NAMALWA (cell line): ENCODE measurements around the gene APLN.

Experiments
- DNase-seq: peaks from one replicate; pipeline ENCODE4 v3.0.0-alpha.2; 2015; ENCODE audit warnings: low spot score

The APLN gene

GRCh38 chrX:129654652-129655546 lies at the start of gene APLN:
Gene APLN, minus strand, starts transcription at chrX:129654956. Its CDS starts 326 bp downstream, at chrX:129654630.
- peak; percentile 9 for DNase-seq

GRCh38 chrX:129704491-129704890 lies 49.7 kb upstream of the APLN start:
- DNase-seq: no peak

- DNase-seq: no peak
These were observed 46.9 kb upstream of the APLN start for GRCh38 chrX:129701624-129702069.

- no peak for DNase-seq
These were observed 45.8 kb upstream of the APLN start for GRCh38 chrX:129700536-129700935.

GRCh38 chrX:129698150-129698549 lies 43.4 kb upstream of the APLN start:
- no peak for DNase-seq

GRCh38 chrX:129697204-129697829 lies 42.6 kb upstream of the APLN start:
- no peak for DNase-seq

GRCh38 chrX:129696463-129697155 lies 41.9 kb upstream of the APLN start:
- DNase-seq: no peak

- no peak for DNase-seq
These were observed 41.2 kb upstream of the APLN start for GRCh38 chrX:129695937-129696336.

- no peak for DNase-seq
These were observed 40.8 kb upstream of the APLN start for GRCh38 chrX:129695535-129695934.

GRCh38 chrX:129694805-129695204 lies 40.0 kb upstream of the APLN start:
- DNase-seq: no peak

GRCh38 chrX:129693354-129693753 lies 38.6 kb upstream of the APLN start:
- DNase-seq: no peak

GRCh38 chrX:129690435-129690834 lies 35.7 kb upstream of the APLN start:
- no peak for DNase-seq

GRCh38 chrX:129689796-129690195 lies 35.0 kb upstream of the APLN start:
- no peak for DNase-seq

- DNase-seq: no peak
These were observed 33.3 kb upstream of the APLN start for GRCh38 chrX:129688097-129688496.

GRCh38 chrX:129686422-129686948 lies 31.7 kb upstream of the APLN start:
- no peak for DNase-seq

GRCh38 chrX:129682979-129683378 lies 28.2 kb upstream of the APLN start:
- no peak for DNase-seq

GRCh38 chrX:129679901-129680300 lies 25.1 kb upstream of the APLN start:
- DNase-seq: no peak

GRCh38 chrX:129678614-129679195 lies 23.9 kb upstream of the APLN start:
- no peak for DNase-seq

- no peak for DNase-seq
These were observed 12.7 kb upstream of the APLN start for GRCh38 chrX:129667412-129667811.

- no peak for DNase-seq
These were observed 11.3 kb upstream of the APLN start for GRCh38 chrX:129665916-129666644.

- no peak for DNase-seq
These were observed 8.4 kb upstream of the APLN start for GRCh38 chrX:129663171-129663570.
